ENCODE results near the gene CORO2B.

- TF ChIP-seq EZH2 (IDR thresholded peaks at IDR 0.05) = no peak
- no peak for TF ChIP-seq POLR2AphosphoS5 (IDR thresholded peaks at IDR 0.05; ENCODE audit: borderline replicate concordance, low read depth, low read length)
Measured at GRCh38 chr15:68612979-68613740, 34.4 kb downstream of the CORO2B start.

All from SK-N-MC (cell line).